Endothelial cell of umbilical vein (primary cell): ENCODE measurements around the gene EN2. TPM values are rescaled to one million over a fixed set of nuclear protein-coding genes. Genes with fewer than 3 reads are reported as not detected.

Experiments used
- BruUV-seq: library from RNA; stranded (reverse); fragments of 400-500 nt; replicated peaks from 2 replicates; lab custom pipeline; 2021; lab: Mats Ljungman, UMichigan
- CTCF ChIA-PET: fragments of 300-600, 350-600 bp; sonication (Branson Sonifier 250); formaldehyde crosslinking; loops from one replicate; lab custom pipeline; 2021; ENCODE audit warnings: antibody characterized with exemption, inconsistent platforms; lab: Charles Lee
- POLR2A ChIA-PET: fragments of 300-600, 350-600 bp; sonication (Branson Sonifier 250); formaldehyde crosslinking; loops from one replicate; lab custom pipeline; 2021; ENCODE audit warnings: antibody characterized with exemption, inconsistent platforms; lab: Charles Lee
- DNase-seq: peaks from one replicate; pipeline ENCODE4 v3.0.0-alpha.2; 2011; ENCODE audit warnings: low read depth, low spot score
- FAIRE-seq: peaks from 2 replicates; lab custom pipeline; 2011; peaks lifted over from hg19 to GRCh38; lab: Jason Lieb, UNC
- H2AFZ ChIP-seq: 2 replicates; pipeline ENCODE4 v1.6.0; 2012; ENCODE audit warnings: low read depth, low read length, control low read depth, inconsistent platforms
- H3K27ac ChIP-seq: 2 replicates; pipeline ENCODE4 v1.5.1; 2011; ENCODE audit warnings: low read depth, mild to moderate bottlenecking, control low read depth, low read length, moderate library complexity; ENCODE audit not compliant: insufficient read depth
- H3K27me3 ChIP-seq, 2 experiments: 2 replicates each; pipeline versions ENCODE4 v1.6.0 to v1.6.1; 2011; ENCODE audit warnings: low read length in 2 of 2, mixed read lengths in 1 of 2; ENCODE audit not compliant: control insufficient read depth in 2 of 2, insufficient read depth in 2 of 2
- H3K36me3 ChIP-seq, 2 experiments: 2 replicates in 1 of 2; 3 replicates in 1 of 2; pipeline ENCODE4 v1.5.1; 2011; ENCODE audit warnings: low read length in 2 of 2, mild to moderate bottlenecking in 1 of 2, moderate library complexity in 1 of 2; ENCODE audit not compliant: control insufficient read depth in 2 of 2, insufficient read depth in 2 of 2; ENCODE audit errors: extremely low read depth in 1 of 2
- H3K4me1 ChIP-seq: 3 replicates; pipeline ENCODE4 v1.5.1; 2011; ENCODE audit warnings: mild to moderate bottlenecking, low read length; ENCODE audit not compliant: control insufficient read depth, insufficient read depth; ENCODE audit errors: extremely low read depth
- H3K4me2 ChIP-seq: 2 replicates; pipeline ENCODE4 v1.6.1; 2011; ENCODE audit warnings: low read length, control low read depth, mixed read lengths; ENCODE audit not compliant: insufficient read depth
- H3K4me3 ChIP-seq, 3 experiments: fragments of 200-600 bp in 1 of 3; sonication (generic), shearing (Covaris generic) in 1 of 3; replicated peaks in 1 of 3; 2 replicates each; pipeline ENCODE4 v1.5.1; 2011 to 2016; ENCODE audit warnings: control low read depth in 3 of 3, low read length in 3 of 3, mild to moderate bottlenecking in 2 of 3, inconsistent platforms in 1 of 3, low read depth in 1 of 3, moderate library complexity in 1 of 3; ENCODE audit not compliant: insufficient read depth in 1 of 3
- H3K79me2 ChIP-seq: 2 replicates; pipeline ENCODE4 v1.6.0; 2012; ENCODE audit warnings: low read length, inconsistent platforms; ENCODE audit not compliant: control insufficient read depth, insufficient read depth
- H3K9ac ChIP-seq: replicated peaks from 2 replicates; pipeline ENCODE3; 2011; ENCODE audit warnings: low read length, control low read depth; ENCODE audit not compliant: insufficient read depth; ENCODE audit errors: extremely low read depth
- H3K9me1 ChIP-seq: replicated peaks from 3 replicates; pipeline ENCODE4 v1.6.0; 2011; ENCODE audit warnings: mild to moderate bottlenecking, low read length; ENCODE audit not compliant: control insufficient read depth, insufficient read depth; ENCODE audit errors: extremely low read depth
- H3K9me3 ChIP-seq: replicated peaks from 2 replicates; pipeline ENCODE4 v1.5.1; 2012; ENCODE audit warnings: low read length, inconsistent platforms; ENCODE audit not compliant: control insufficient read depth, insufficient read depth
- H4K20me1 ChIP-seq: replicated peaks from 2 replicates; pipeline ENCODE3; 2011; ENCODE audit warnings: mild to moderate bottlenecking, low read length; ENCODE audit not compliant: control insufficient read depth, insufficient read depth; ENCODE audit errors: extremely low read depth
- EZH2 ChIP-seq: IDR thresholded peaks from 2 replicates; pipeline ENCODE4 v1.6.1; 2012; ENCODE audit warnings: borderline replicate concordance, low read depth, mild to moderate bottlenecking, moderate library complexity, low read length, inconsistent platforms; ENCODE audit not compliant: severe bottlenecking
- FOS ChIP-seq: IDR thresholded peaks from 2 replicates; pipeline ENCODE4 v1.6.1; 2011; ENCODE audit warnings: mild to moderate bottlenecking, low read length, moderate library complexity, borderline replicate concordance; ENCODE audit not compliant: insufficient read depth
- GATA2 ChIP-seq: IDR thresholded peaks from 2 replicates; pipeline ENCODE4 v1.7.0; 2011; ENCODE audit warnings: low read depth, mild to moderate bottlenecking, moderate library complexity, mixed read lengths, low read length; ENCODE audit not compliant: insufficient read length, insufficient read depth
- JUN ChIP-seq: IDR thresholded peaks from 2 replicates; pipeline ENCODE4 v1.6.1; 2011; ENCODE audit warnings: borderline replicate concordance, low read depth; ENCODE audit not compliant: insufficient read length, insufficient read depth
- MYC ChIP-seq: IDR thresholded peaks from one replicate; pipeline ENCODE4 v1.6.1; 2011; ENCODE audit warnings: mild to moderate bottlenecking, low read depth, low read length
- POLR2A ChIP-seq: IDR thresholded peaks from 2 replicates; pipeline ENCODE4 v1.6.1; 2012; ENCODE audit warnings: low read depth, mild to moderate bottlenecking, control low read depth, low read length
- POLR2AphosphoS5 ChIP-seq: IDR thresholded peaks from 2 replicates; pipeline ENCODE4 v1.6.1; 2012; ENCODE audit warnings: low read depth, mild to moderate bottlenecking, control low read depth, low read length, moderate library complexity; ENCODE audit not compliant: insufficient read depth
- dilution Hi-C: fragments of 300-500 bp; cut with MboI; formaldehyde crosslinking; loops from one replicate; pipeline ENCODE4 v1.15.0; 2019; ENCODE audit warnings: low sequenced_read_pairs; ENCODE audit not compliant: extremely low pct_ligation_motif_present
- intact Hi-C: fragments of 100-400 bp; cut with micrococcal nuclease; formaldehyde crosslinking; loops from one replicate; pipeline ENCODE4 v1.10.0; 2022
- polyA plus RNA-seq, 4 experiments: library from polyadenylated mRNA; depleted of rRNA in 3 of 4; stranded (reverse) in 3 of 4; unstranded in 1 of 4; fragments of >200 nt; gene quantifications; 2 replicates each; pipeline versions ENCODE4 v1.2.1 to v1.2.3, GENCODE V29; 2011 to 2012; ENCODE audit warnings: missing spikeins in 1 of 4
- total RNA-seq: library from RNA; stranded (reverse); gene quantifications from 2 replicates; pipeline ENCODE4 v1.2.3, GENCODE V29; 2021
- TF ChIP-seq, protein P1 (sequence below), 2 donors: IDR thresholded peaks; 1 replicate in 1 of 2; 2 replicates in 1 of 2; pipeline ENCODE4 v1.5.1; 2011; ENCODE audit warnings: low read length in 2 of 2, mild to moderate bottlenecking in 2 of 2, moderate library complexity in 2 of 2, control low read depth in 1 of 2, inconsistent platforms in 1 of 2, low read depth in 1 of 2; ENCODE audit not compliant: insufficient read depth in 1 of 2; ENCODE audit errors: extremely low read depth in 1 of 2
- TF ChIP-seq, protein P2 (sequence below): IDR thresholded peaks from 2 replicates; pipeline ENCODE4 v1.6.1; 2011; ENCODE audit not compliant: insufficient read depth, insufficient read length

Gene EN2
- total and polyA plus RNA-seq, 2 donors (not counting 3 experiments of a cell fraction or from before 2014, with no cell fraction given): not detected

DNA sequence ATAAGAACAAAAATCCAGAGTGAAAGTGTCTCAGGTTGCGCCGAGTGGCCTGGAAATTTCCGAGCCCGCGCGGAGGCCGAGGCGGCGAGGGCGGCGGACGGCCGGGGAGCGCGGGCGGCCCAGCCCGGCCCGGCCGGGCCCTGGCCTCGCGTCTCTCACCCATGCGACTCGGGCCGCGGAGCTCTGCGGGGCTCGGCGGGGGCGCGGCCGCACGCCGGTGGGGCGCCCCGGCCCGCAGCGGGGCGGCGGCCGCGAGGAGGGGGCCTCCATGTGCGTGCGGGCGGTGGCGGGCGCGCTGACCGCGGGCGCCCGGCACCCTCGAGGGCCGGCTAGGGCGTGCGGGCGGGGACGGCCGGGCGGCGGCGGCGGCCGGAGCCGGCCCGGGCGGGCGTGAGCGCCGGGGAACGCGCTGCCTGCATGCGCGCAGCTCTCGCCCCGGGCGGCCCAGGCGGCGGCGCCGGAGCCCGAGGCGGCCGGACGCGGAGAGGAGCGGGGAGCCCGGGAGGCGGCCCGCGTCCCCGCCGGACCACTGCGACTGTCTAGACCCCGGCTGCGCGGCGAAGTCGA lies 302 bp upstream of the EN2 start:
- no TSS peak for BruUV-seq
- CTCF ChIA-PET: no interaction called here
- intact Hi-C loops (loop anchor here (5.0 to 10.0 kb wide), 5 partner anchors 75 to 455 kb away; partner anchors contain the start of gene PAXIP1), dilution Hi-C loops (no loop called here)
- DNase-seq (no peak), FAIRE-seq (no peak)
- H4K20me1 ChIP-seq: no peaks in the 10 kb centered on the region
- H3K27ac ChIP-seq: no peak overlapping the region
- peak overlapping the region in 1 of 3 experiments; percentile 34 for H3K4me3 ChIP-seq
- no peaks in the 10 kb centered on the region for H3K79me2 ChIP-seq
- H3K9me1 ChIP-seq: no peaks in the 10 kb centered on the region
- H3K9ac ChIP-seq: no peak overlapping the region
- POLR2A ChIA-PET: no interaction called here
- H3K27me3 ChIP-seq: peaks cover 79 to 95% of the 10 kb centered on the region in 2 experiments
- TF ChIP-seq GATA2: no peak
- no peak for TF ChIP-seq JUN
- no peak for TF ChIP-seq POLR2A
- no peak for TF ChIP-seq MYC
- TF ChIP-seq, protein P1, sequence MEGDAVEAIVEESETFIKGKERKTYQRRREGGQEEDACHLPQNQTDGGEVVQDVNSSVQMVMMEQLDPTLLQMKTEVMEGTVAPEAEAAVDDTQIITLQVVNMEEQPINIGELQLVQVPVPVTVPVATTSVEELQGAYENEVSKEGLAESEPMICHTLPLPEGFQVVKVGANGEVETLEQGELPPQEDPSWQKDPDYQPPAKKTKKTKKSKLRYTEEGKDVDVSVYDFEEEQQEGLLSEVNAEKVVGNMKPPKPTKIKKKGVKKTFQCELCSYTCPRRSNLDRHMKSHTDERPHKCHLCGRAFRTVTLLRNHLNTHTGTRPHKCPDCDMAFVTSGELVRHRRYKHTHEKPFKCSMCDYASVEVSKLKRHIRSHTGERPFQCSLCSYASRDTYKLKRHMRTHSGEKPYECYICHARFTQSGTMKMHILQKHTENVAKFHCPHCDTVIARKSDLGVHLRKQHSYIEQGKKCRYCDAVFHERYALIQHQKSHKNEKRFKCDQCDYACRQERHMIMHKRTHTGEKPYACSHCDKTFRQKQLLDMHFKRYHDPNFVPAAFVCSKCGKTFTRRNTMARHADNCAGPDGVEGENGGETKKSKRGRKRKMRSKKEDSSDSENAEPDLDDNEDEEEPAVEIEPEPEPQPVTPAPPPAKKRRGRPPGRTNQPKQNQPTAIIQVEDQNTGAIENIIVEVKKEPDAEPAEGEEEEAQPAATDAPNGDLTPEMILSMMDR (IDR thresholded peaks at IDR 0.05; ENCODE audit: extremely low read depth in 1 of 2, insufficient read depth in 1 of 2, low read depth in 1 of 2, low read length in 2 of 2): no peak
- no peak for TF ChIP-seq POLR2AphosphoS5
- no peak for TF ChIP-seq EZH2
- TF ChIP-seq, protein P2, sequence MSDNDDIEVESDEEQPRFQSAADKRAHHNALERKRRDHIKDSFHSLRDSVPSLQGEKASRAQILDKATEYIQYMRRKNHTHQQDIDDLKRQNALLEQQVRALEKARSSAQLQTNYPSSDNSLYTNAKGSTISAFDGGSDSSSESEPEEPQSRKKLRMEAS: no peak
- TF ChIP-seq FOS: no peak
- no peaks in the 10 kb centered on the region for H3K36me3 ChIP-seq
- H3K9me3 ChIP-seq: no peaks in the 10 kb centered on the region
- no peaks in the 10 kb centered on the region for H3K4me1 ChIP-seq
- H2AFZ ChIP-seq: no peak overlapping the region
- H3K4me2 ChIP-seq: no peak overlapping the region
